Muscle layer of colon (tissue), 2 donors: ENCODE data around the gene HTT.

Source experiments
- H3K27ac ChIP-seq: one replicate; pipeline ENCODE4 v1.7.0; 2013; ENCODE audit warnings: low read depth, mild to moderate bottlenecking, low read length, moderate library complexity
- H3K27me3 ChIP-seq, 2 donors: one replicate each; pipeline ENCODE4 v1.7.0; 2013; ENCODE audit warnings: low read length in 2 of 2, mild to moderate bottlenecking in 2 of 2; ENCODE audit not compliant: insufficient read depth in 2 of 2, control insufficient read depth in 1 of 2
- H3K36me3 ChIP-seq: one replicate; pipeline ENCODE4 v1.7.0; 2013; ENCODE audit warnings: mild to moderate bottlenecking, low read length; ENCODE audit not compliant: insufficient read depth
- H3K4me1 ChIP-seq: one replicate; pipeline ENCODE4 v1.7.0; 2013; ENCODE audit warnings: mild to moderate bottlenecking, low read length; ENCODE audit not compliant: insufficient read depth
- H3K4me3 ChIP-seq, 2 donors: one replicate each; pipeline ENCODE4 v1.7.0; 2013; ENCODE audit warnings: low read length in 2 of 2, low read depth in 1 of 2, mild to moderate bottlenecking in 1 of 2, moderate library complexity in 1 of 2
- H3K9ac ChIP-seq: one replicate; pipeline ENCODE4 v1.7.0; 2013; ENCODE audit warnings: low read length
- H3K9me3 ChIP-seq: one replicate; pipeline ENCODE4 v1.7.0; 2013; ENCODE audit warnings: mild to moderate bottlenecking, low read length
- donor health status: abdominal sarcoma.
- donor health status: Adenocarcinoma of cecum.

Gene HTT

DNA sequence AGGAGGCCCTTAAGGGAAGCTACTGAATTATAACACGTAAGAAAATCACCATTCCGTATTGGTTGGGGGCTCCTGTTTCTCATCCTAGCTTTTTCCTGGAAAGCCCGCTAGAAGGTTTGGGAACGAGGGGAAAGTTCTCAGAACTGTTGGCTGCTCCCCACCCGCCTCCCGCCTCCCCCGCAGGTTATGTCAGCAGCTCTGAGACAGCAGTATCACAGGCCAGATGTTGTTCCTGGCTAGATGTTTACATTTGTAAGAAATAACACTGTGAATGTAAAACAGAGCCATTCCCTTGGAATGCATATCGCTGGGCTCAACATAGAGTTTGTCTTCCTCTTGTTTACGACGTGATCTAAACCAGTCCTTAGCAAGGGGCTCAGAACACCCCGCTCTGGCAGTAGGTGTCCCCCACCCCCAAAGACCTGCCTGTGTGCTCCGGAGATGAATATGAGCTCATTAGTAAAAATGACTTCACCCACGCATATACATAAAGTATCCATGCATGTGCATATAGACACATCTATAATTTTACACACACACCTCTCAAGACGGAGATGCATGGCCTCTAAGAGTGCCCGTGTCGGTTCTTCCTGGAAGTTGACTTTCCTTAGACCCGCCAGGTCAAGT lies 167.5 kb downstream of the HTT start:
- Histone ChIP-seq H3K4me3 (no peak overlapping the region), H3K27ac (peak overlapping the region; percentile 79), H3K27me3 (no peaks in the 10 kb centered on the region), H3K4me1 (peaks cover 22% of the 10 kb centered on the region), H3K9me3 (no peaks in the 10 kb centered on the region), H3K9ac (no peak overlapping the region), H3K36me3 (peaks cover 17% of the 10 kb centered on the region)

DNA sequence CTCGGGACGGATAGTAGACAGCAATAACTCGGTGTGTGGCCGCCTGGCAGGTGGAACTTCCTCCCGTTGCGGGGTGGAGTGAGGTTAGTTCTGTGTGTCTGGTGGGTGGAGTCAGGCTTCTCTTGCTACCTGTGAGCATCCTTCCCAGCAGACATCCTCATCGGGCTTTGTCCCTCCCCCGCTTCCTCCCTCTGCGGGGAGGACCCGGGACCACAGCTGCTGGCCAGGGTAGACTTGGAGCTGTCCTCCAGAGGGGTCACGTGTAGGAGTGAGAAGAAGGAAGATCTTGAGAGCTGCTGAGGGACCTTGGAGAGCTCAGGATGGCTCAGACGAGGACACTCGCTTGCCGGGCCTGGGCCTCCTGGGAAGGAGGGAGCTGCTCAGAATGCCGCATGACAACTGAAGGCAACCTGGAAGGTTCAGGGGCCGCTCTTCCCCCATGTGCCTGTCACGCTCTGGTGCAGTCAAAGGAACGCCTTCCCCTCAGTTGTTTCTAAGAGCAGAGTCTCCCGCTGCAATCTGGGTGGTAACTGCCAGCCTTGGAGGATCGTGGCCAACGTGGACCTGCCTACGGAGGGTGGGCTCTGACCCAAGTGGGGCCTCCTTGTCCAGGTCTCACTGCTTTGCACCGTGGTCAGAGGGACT lies 168.8 kb downstream of the HTT start:
- Histone ChIP-seq H3K4me3 (no peak overlapping the region), H3K36me3 (peaks cover 15% of the 10 kb centered on the region), H3K9ac (no peak overlapping the region), H3K27me3 (no peaks in the 10 kb centered on the region), H3K9me3 (no peaks in the 10 kb centered on the region), H3K27ac (no peak overlapping the region), H3K4me1 (peaks cover 22% of the 10 kb centered on the region)

- no peaks in the 10 kb centered on the region for H3K27me3 ChIP-seq
- H3K9ac ChIP-seq: no peak overlapping the region
- H3K27ac ChIP-seq: no peak overlapping the region
- H3K36me3 ChIP-seq: peaks cover 13% of the 10 kb centered on the region
- no peak overlapping the region for H3K4me3 ChIP-seq
- peaks cover 22% of the 10 kb centered on the region for H3K4me1 ChIP-seq
- no peaks in the 10 kb centered on the region for H3K9me3 ChIP-seq
These were observed 169.5 kb downstream of the HTT start for GRCh38 chr4:3244002-3244401.

DNA sequence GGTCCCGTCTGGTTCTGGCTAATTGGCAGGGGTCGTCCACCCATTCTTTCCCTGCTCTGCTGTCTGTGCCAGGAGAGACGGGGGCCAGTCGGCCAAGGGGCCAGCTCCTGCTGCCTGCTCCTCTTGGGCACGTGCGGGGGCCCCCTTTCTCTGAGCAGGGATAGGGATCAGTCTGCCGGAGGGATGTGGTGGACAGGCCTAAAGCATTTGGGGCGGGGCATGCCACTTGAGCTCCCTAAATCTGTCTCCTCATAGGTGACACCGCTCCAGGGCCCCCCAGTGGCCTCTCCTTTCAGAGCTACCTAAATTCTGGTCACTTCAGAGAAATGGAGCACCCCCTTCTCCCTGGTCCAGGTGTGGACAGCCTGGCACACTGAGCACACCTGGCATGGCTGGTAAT lies 170.3 kb downstream of the HTT start:
- no peaks in the 10 kb centered on the region for H3K9me3 ChIP-seq
- no peak overlapping the region for H3K4me3 ChIP-seq
- H3K36me3 ChIP-seq: peaks cover 7% of the 10 kb centered on the region
- H3K27ac ChIP-seq: no peak overlapping the region
- H3K27me3 ChIP-seq: no peaks in the 10 kb centered on the region
- H3K9ac ChIP-seq: no peak overlapping the region
- peaks cover 22% of the 10 kb centered on the region for H3K4me1 ChIP-seq

- no peak overlapping the region for H3K4me3 ChIP-seq
- H3K27me3 ChIP-seq: no peaks in the 10 kb centered on the region
- H3K9ac ChIP-seq: no peak overlapping the region
- H3K27ac ChIP-seq: no peak overlapping the region
- H3K36me3 ChIP-seq: no peaks in the 10 kb centered on the region
- H3K9me3 ChIP-seq: no peaks in the 10 kb centered on the region
- H3K4me1 ChIP-seq: peaks cover 20% of the 10 kb centered on the region
These were observed 171.2 kb downstream of the HTT start for GRCh38 chr4:3245676-3246075.

DNA sequence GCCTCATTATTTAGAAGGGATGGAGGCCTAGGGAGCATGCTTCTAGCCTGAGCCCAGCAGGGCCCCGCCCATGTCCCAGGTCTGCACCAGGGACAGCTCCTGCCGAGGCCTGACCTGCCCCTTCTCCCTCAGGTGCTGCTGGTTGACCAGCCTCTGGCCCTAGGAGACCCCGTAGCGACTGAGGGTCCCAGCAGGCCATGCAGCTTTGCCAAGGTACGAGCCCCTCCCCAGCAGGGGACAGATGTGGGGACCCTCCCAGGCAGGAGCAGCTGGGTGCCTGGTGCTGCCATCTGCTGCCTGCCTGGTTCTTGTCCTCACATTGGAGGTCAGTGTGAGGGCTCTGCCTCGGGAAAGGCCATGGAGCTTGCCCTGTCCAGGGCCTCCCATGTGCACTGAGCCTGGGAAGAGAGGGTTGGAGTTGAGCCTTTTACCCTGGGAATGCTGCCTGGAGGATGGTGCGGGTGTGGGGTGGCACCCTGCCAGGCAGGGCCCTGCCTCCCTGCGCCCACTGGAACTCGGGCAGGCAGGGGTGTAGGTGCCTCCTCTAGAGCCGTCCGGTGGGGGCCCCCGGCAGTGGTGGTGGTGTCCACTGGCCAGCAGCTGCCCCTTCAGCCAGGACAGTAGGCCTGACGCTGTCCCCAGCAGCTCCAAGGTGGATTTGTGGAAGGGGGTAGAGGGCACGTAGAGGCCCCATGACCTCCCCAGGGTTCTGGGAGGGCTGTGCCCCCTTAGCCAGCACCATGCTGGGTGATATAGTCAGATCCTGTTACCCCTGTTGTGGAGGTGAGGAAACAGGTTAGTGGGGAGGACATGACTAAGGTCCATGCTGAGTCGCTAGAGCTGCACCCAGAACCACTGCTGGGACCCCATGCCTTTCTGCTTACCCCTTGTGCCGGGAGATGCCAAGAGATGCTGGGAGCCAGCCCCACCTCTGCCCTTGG lies 172.2 kb downstream of the HTT start:
- H3K9ac ChIP-seq: no peak overlapping the region
- H3K4me1 ChIP-seq: peaks cover 10% of the 10 kb centered on the region
- no peaks in the 10 kb centered on the region for H3K27me3 ChIP-seq
- no peak overlapping the region for H3K4me3 ChIP-seq
- no peaks in the 10 kb centered on the region for H3K36me3 ChIP-seq
- no peaks in the 10 kb centered on the region for H3K9me3 ChIP-seq
- H3K27ac ChIP-seq: no peak overlapping the region

GRCh38 chr4:3247399-3248177 lies 173.1 kb downstream of the HTT start:
- H3K27ac ChIP-seq: no peak overlapping the region
- no peaks in the 10 kb centered on the region for H3K27me3 ChIP-seq
- H3K9ac ChIP-seq: no peak overlapping the region
- H3K4me3 ChIP-seq: no peak overlapping the region
- H3K4me1 ChIP-seq: peaks cover under 1% of the 10 kb centered on the region
- no peaks in the 10 kb centered on the region for H3K9me3 ChIP-seq
- H3K36me3 ChIP-seq: no peaks in the 10 kb centered on the region

GRCh38 chr4:3248178-3248480 lies 173.6 kb downstream of the HTT start:
- Histone ChIP-seq H3K9ac (no peak overlapping the region), H3K4me3 (no peak overlapping the region), H3K27me3 (no peaks in the 10 kb centered on the region), H3K27ac (no peak overlapping the region), H3K4me1 (no peaks in the 10 kb centered on the region), H3K36me3 (no peaks in the 10 kb centered on the region), H3K9me3 (no peaks in the 10 kb centered on the region)

- H3K9ac ChIP-seq: no peak within 1 kb of the TSS
These were observed 174.6 kb downstream of the HTT start, which contains the start of gene MSANTD1 for GRCh38 chr4:3248811-3249661. Gene MSANTD1, plus strand, starts transcription at chr4:3249159. Its CDS starts 64 bp downstream, at chr4:3249223.

DNA sequence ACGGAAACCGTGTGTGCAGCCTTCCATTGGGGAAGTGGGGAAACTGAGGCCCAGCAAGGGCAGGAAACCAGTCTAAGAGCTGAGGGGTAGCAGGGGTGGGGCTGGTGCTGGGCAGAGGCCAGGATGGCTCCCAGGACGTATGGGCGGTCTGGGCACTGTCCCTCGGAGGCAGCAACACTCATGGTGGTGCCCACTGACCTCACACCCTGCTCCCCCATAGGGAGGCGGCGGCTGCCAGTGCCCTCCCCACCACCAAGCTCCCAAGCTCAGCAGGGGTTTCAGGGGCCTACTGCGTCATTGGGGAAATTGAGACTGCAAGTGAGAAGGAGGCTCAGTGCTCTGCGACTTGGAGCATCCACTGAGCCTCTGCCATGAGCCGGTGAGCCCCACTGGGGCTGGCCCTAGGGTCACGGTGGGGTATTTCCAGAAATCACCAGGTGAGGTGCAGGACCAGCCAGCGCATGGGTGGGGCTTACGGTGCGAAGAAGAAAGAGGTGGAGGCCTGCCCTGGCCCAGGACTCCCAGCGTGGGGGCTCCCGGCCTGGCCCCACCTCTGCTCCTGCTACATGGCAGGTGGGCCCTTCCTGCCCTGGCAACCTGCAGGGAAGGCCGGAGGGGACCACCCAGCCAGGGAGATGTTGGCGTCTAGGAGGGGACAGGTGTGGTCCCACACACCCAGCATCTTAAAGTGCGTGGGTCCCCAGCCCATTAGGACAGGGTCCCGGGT lies 175.4 kb downstream of the HTT start:
- Histone ChIP-seq H3K27me3 (no peaks in the 10 kb centered on the region), H3K27ac (no peak overlapping the region), H3K9ac (no peak overlapping the region)

More at GRCh38 chr4:3248811-3249661, 174.6 kb downstream of the HTT start, which contains the start of gene MSANTD1:
- Histone ChIP-seq H3K27ac (no peak within 1 kb of the TSS), H3K36me3 (no peaks in the 10 kb centered on the region), H3K9me3 (no peaks in the 10 kb centered on the region), H3K4me1 (no peaks in the 10 kb centered on the region), H3K27me3 (no peaks in the 10 kb centered on the region), H3K4me3 (no peak within 1 kb of the TSS)

More for the DNA sequence above, 175.4 kb downstream of the HTT start:
- no peaks in the 10 kb centered on the region for H3K9me3 ChIP-seq
- H3K4me3 ChIP-seq: no peak overlapping the region
- H3K36me3 ChIP-seq: no peaks in the 10 kb centered on the region
- H3K4me1 ChIP-seq: no peaks in the 10 kb centered on the region
